Trophoblast cell (in vitro differentiated cells and primary cell): ENCODE data around the gene FOLR1.
"Not testable (repeated sequence)": the region's sequence is repeated elsewhere in the genome, so short reads cannot be mapped to it uniquely, and the experiment has no call there.

Experiments used
- DNase-seq, 2 donors: peaks; one replicate each; pipeline ENCODE4 v3.0.0-alpha.2; 2016
- H2AFZ ChIP-seq: 2 replicates; pipeline ENCODE4 v1.6.1; 2013; ENCODE audit warnings: low read length, moderate library complexity, mild to moderate bottlenecking; ENCODE audit not compliant: insufficient read depth, poor library complexity
- H2AK5ac ChIP-seq: 2 replicates; pipeline ENCODE4 v1.6.1; 2013; ENCODE audit warnings: mild to moderate bottlenecking, low read length
- H2BK120ac ChIP-seq: 2 replicates; pipeline ENCODE4 v1.6.1; 2013; ENCODE audit warnings: low read length, mild to moderate bottlenecking, moderate library complexity; ENCODE audit not compliant: insufficient read depth, poor library complexity
- H2BK12ac ChIP-seq: 2 replicates; pipeline ENCODE4 v1.6.1; 2013; ENCODE audit warnings: mild to moderate bottlenecking, low read length, moderate library complexity
- H2BK5ac ChIP-seq: 2 replicates; pipeline ENCODE4 v1.6.1; 2013; ENCODE audit warnings: low read length, low read depth, moderate library complexity, mild to moderate bottlenecking; ENCODE audit not compliant: poor library complexity
- H3K14ac ChIP-seq: 2 replicates; pipeline ENCODE4 v1.6.1; 2013; ENCODE audit warnings: mild to moderate bottlenecking, low read length
- H3K18ac ChIP-seq: 2 replicates; pipeline ENCODE4 v1.6.1; 2013; ENCODE audit warnings: mild to moderate bottlenecking, low read length
- H3K23ac ChIP-seq: 2 replicates; pipeline ENCODE4 v1.6.1; 2013; ENCODE audit warnings: low read length
- H3K27ac ChIP-seq: 2 replicates; pipeline ENCODE4 v1.5.1; 2013; ENCODE audit warnings: low read depth, mild to moderate bottlenecking, inconsistent platforms, low read length, moderate library complexity
- H3K27me3 ChIP-seq: 2 replicates; pipeline ENCODE4 v1.6.1; 2013; ENCODE audit warnings: inconsistent platforms, mild to moderate bottlenecking, low read length, moderate library complexity; ENCODE audit not compliant: insufficient read depth
- H3K36me3 ChIP-seq, 2 experiments: 1 replicate in 1 of 2; 2 replicates in 1 of 2; pipeline ENCODE4 v1.6.1; 2013; ENCODE audit warnings: low read length in 2 of 2, mild to moderate bottlenecking in 2 of 2, moderate library complexity in 1 of 2; ENCODE audit not compliant: insufficient read depth in 2 of 2, control insufficient read depth in 1 of 2
- H3K4ac ChIP-seq: 2 replicates; pipeline ENCODE4 v1.6.1; 2013; ENCODE audit warnings: low read depth, mild to moderate bottlenecking, low read length, moderate library complexity
- H3K4me1 ChIP-seq, 2 experiments: 1 replicate in 1 of 2; 2 replicates in 1 of 2; pipeline ENCODE4 v1.6.1; 2013; ENCODE audit warnings: low read length in 2 of 2, mild to moderate bottlenecking in 2 of 2, moderate library complexity in 1 of 2; ENCODE audit not compliant: insufficient read depth in 2 of 2, control insufficient read depth in 1 of 2
- H3K4me2 ChIP-seq: 2 replicates; pipeline ENCODE4 v1.6.1; 2013; ENCODE audit warnings: inconsistent platforms, mild to moderate bottlenecking, low read length, moderate library complexity
- H3K4me3 ChIP-seq: 2 replicates; pipeline ENCODE4 v1.5.1; 2013; ENCODE audit warnings: mild to moderate bottlenecking, low read depth, low read length, inconsistent platforms
- H3K79me1 ChIP-seq: one replicate; pipeline ENCODE4 v1.6.1; 2013; ENCODE audit warnings: low read length
- H3K79me2 ChIP-seq: 2 replicates; pipeline ENCODE4 v1.6.1; 2013; ENCODE audit warnings: low read length, mild to moderate bottlenecking; ENCODE audit not compliant: control insufficient read depth, insufficient read depth, poor library complexity
- H3K9ac ChIP-seq: 2 replicates; pipeline ENCODE4 v1.6.1; 2013; ENCODE audit warnings: mild to moderate bottlenecking, low read length
- H3K9me3 ChIP-seq: 2 replicates; pipeline ENCODE4 v1.6.1; 2013; ENCODE audit warnings: low read depth, mild to moderate bottlenecking, control low read depth, inconsistent platforms, low read length; ENCODE audit not compliant: insufficient read depth
- H4K12ac ChIP-seq: 2 replicates; pipeline ENCODE4 v1.6.1; 2013; ENCODE audit warnings: low read depth, mild to moderate bottlenecking, low read length, moderate library complexity
- H4K8ac ChIP-seq: 2 replicates; pipeline ENCODE4 v1.6.1; 2013; ENCODE audit warnings: low read depth, mild to moderate bottlenecking, low read length, moderate library complexity
- H4K91ac ChIP-seq: one replicate; pipeline ENCODE4 v1.6.1; 2013; ENCODE audit warnings: low read depth, mild to moderate bottlenecking, low read length, moderate library complexity
- WGBS: extraction: QIAGEN DNeasy Blood & Tissue Kit; methylation state at CpG from one replicate; pipeline ENCODE4 v1.1.7; 2013; ENCODE audit warnings: missing lambda C conversion rate; ENCODE audit not compliant: insufficient read length, insufficient coverage; ENCODE audit errors: extremely low coverage; 5-methylcytosine and 5-hydroxymethylcytosine counted together

FOLR1 gene

GRCh38 chr11:72180892-72181552 lies 10.9 kb upstream of the FOLR1 start:
- H3K18ac ChIP-seq, H3K4me2 ChIP-seq, H2BK5ac ChIP-seq, H3K27ac ChIP-seq, H2AK5ac ChIP-seq, H4K8ac ChIP-seq, H3K4me1 ChIP-seq, H2BK120ac ChIP-seq, H4K91ac ChIP-seq, H3K4ac ChIP-seq, H3K23ac ChIP-seq, H3K4me3 ChIP-seq, H3K27me3 ChIP-seq, H3K79me2 ChIP-seq, H4K12ac ChIP-seq, H2AFZ ChIP-seq, H2BK12ac ChIP-seq, H3K14ac ChIP-seq, DNase-seq, H3K36me3 ChIP-seq, H3K79me1 ChIP-seq, H3K9me3 ChIP-seq, H3K9ac ChIP-seq: not testable (repeated sequence)
- no CpG with 5 or more reads among the region's 7 CpGs for WGBS

GRCh38 chr11:72181553-72181958 lies 10.4 kb upstream of the FOLR1 start:
- H3K27me3 ChIP-seq, H4K12ac ChIP-seq, H3K9ac ChIP-seq, H4K8ac ChIP-seq, H3K4me2 ChIP-seq, H2BK5ac ChIP-seq, H3K27ac ChIP-seq, H3K4me1 ChIP-seq, H2BK120ac ChIP-seq, H2BK12ac ChIP-seq, H3K79me1 ChIP-seq, H4K91ac ChIP-seq, H3K9me3 ChIP-seq, H3K36me3 ChIP-seq, H2AFZ ChIP-seq, H3K4ac ChIP-seq, H3K14ac ChIP-seq, H3K23ac ChIP-seq, H3K79me2 ChIP-seq, H3K4me3 ChIP-seq, H3K18ac ChIP-seq, H2AK5ac ChIP-seq: not testable (repeated sequence)
- peak in 1 of 2 donors; percentile 36 for DNase-seq
- WGBS = no CpG with 5 or more reads among the region's 3 CpGs

DNA sequence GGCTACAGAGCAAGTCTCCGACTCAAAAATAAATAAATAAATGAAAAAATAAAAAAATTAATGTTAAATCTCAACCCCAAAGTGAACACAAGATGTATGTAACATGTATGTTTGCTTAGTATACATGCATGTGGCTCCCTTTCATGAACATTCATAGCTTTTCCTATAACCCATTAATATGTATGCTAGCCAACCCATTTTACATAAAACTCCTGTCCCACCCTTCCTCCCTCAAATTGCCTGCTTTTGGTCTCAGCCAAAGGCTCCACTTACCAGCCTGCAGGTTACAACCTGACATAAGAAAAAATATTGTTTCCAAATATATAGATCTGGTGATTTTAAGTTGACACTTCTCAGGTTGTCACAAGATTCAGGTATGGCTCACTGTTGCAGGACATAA lies 3.7 kb upstream of the FOLR1 start:
- H3K4me1 ChIP-seq = peaks cover 15 to 22% of the 10 kb centered on the region in 2 experiments
- no peak overlapping the region for H3K27ac ChIP-seq
- H3K4me3 ChIP-seq = no peak overlapping the region
- H3K4ac ChIP-seq = no peak overlapping the region
- WGBS = no CpG with 5 or more reads among the region's 1 CpG
- no peak overlapping the region for H3K9ac ChIP-seq
- H2AK5ac ChIP-seq = no peak overlapping the region
- no peak overlapping the region for H4K91ac ChIP-seq
- H3K79me1 ChIP-seq = peaks cover 5% of the 10 kb centered on the region
- no peak overlapping the region for H3K23ac ChIP-seq
- no peaks in the 10 kb centered on the region for H3K27me3 ChIP-seq
- DNase-seq = no peak
- H2BK120ac ChIP-seq = no peak overlapping the region
- no peak overlapping the region for H3K4me2 ChIP-seq
- H3K36me3 ChIP-seq = no peaks in the 10 kb centered on the region
- H2AFZ ChIP-seq = no peak overlapping the region
- H2BK12ac ChIP-seq = no peak overlapping the region
- no peak overlapping the region for H2BK5ac ChIP-seq
- H3K79me2 ChIP-seq = no peaks in the 10 kb centered on the region
- no peak overlapping the region for H4K12ac ChIP-seq
- H3K14ac ChIP-seq = no peak overlapping the region
- no peaks in the 10 kb centered on the region for H3K9me3 ChIP-seq
- no peak overlapping the region for H4K8ac ChIP-seq
- H3K18ac ChIP-seq = no peak overlapping the region

DNA sequence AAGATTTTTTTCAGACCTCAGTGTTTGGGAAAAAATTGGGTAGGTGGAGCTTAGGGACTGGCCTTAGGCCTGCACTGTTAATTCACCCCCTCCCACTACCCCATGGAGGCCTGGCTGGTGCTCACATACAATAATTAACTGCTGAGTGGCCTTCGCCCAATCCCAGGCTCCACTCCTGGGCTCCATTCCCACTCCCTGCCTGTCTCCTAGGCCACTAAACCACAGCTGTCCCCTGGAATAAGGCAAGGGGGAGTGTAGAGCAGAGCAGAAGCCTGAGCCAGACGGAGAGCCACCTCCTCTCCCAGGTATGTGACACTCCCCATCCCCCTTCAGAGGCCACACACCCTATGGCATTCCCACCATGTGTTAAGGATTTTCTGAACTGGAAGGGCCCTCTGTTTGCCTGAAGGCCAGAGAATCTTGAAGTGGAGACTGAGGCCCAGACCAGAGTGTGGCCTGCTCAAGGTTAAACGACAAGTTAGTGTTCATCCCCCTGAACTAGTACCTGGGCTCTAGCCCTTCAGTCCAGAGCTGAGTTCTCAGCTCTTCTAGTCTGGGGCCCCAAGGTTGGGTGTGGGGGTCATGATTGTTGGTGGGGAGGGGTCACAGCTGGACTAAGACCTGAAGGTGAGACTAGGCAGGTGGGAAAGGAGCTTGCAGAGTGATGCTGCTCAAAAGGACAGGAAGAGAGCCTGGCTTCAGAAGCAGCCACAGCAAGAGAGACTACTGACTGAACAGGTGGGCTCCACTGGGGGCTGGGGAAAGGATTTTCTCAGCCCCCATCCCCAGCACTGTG lies 2.3 kb upstream of the FOLR1 start:
- no peaks in the 10 kb centered on the region for H3K79me2 ChIP-seq
- H2BK120ac ChIP-seq = no peak overlapping the region
- peak overlapping the region; percentile 53 for H2AK5ac ChIP-seq
- WGBS = no CpG with 5 or more reads among the region's 3 CpGs
- no peak overlapping the region for H3K18ac ChIP-seq
- H3K4me3 ChIP-seq = no peak overlapping the region
- no peak overlapping the region for H3K27ac ChIP-seq
- H3K36me3 ChIP-seq = no peaks in the 10 kb centered on the region
- H4K12ac ChIP-seq = no peak overlapping the region
- H4K8ac ChIP-seq = peak overlapping the region; percentile 14
- H2AFZ ChIP-seq = peak overlapping the region; percentile 25
- peak overlapping the region; percentile 70 for H4K91ac ChIP-seq
- peak; percentile 35 to 39 for DNase-seq
- no peaks in the 10 kb centered on the region for H3K9me3 ChIP-seq
- no peaks in the 10 kb centered on the region for H3K27me3 ChIP-seq
- peaks cover 5% of the 10 kb centered on the region for H3K79me1 ChIP-seq
- no peak overlapping the region for H3K14ac ChIP-seq
- H3K4me2 ChIP-seq = no peak overlapping the region
- H3K4ac ChIP-seq = no peak overlapping the region
- H3K9ac ChIP-seq = no peak overlapping the region
- peaks cover 15 to 22% of the 10 kb centered on the region in 2 experiments for H3K4me1 ChIP-seq
- H3K23ac ChIP-seq = no peak overlapping the region
- peak overlapping the region; percentile 35 for H2BK12ac ChIP-seq
- no peak overlapping the region for H2BK5ac ChIP-seq
